Kidney tubule cell (primary cell): ENCODE data around the gene AMIGO1.
A peak's percentile ranks its signal among the peaks of the same experiment; 100 is the strongest.

Experiments
- DNase-seq: peaks from one replicate; pipeline ENCODE4 v3.0.0-alpha.2; 2018; ENCODE audit warnings: low spot score

Gene AMIGO1

DNA sequence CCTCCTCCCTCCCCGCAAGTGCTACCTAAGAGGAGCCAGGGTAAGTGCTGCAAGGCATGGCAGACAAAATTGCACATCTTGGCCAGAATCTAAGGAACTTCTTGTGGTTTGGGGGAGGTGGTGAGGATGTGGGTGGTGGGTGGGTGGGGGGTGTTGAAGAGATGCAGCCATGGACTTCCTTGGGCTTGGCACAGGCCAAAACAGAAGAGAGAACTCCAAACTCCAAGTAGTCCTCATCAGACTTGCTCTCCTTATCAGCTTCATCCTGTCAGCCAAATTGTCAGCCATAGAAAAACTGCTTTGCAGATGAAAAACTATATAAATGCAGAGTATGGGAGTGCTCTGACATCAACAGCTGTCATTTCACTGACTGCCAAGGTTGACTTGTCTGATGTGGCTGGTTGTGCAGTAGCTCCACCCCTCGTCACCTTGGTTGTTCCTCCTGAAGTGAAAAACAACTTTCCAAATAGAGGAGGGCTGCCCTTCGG is 7.1 kb downstream of the AMIGO1 start:
- no peak for DNase-seq

DNA sequence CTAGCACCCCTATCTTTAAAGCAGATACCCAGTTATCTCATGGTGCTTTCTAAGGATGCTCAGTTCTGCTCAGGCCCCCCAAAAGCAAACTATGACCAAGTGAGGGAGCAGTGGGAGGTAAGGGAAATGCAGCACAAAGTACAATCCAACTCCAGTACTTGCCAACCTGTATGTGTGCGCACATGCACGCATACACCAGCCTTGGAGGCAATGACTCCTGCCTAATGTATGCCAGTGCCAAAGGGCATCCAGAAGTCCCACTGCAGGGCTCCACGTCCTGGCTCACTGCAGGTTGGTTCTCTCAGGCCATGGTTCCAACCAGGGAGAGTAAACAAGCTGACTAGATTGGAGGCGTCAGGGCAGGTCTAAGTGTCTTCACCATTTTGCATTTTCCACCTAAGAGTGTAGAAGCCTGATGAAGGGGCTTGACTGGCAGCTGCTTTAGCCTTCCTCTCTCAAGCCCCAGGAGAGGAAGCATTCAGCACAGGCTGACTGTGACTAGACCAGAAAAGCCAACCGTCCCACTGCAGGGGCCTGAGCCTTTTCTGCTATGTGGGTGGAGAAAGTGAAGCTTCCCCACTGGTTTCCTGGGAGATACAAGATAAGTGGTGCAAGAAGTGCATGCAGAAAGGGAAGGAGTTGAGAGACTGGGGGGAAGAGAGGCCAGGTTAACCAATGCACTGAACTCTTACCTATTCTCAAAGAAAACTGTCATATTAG is 7.7 kb downstream of the AMIGO1 start:
- DNase-seq: no peak

DNA sequence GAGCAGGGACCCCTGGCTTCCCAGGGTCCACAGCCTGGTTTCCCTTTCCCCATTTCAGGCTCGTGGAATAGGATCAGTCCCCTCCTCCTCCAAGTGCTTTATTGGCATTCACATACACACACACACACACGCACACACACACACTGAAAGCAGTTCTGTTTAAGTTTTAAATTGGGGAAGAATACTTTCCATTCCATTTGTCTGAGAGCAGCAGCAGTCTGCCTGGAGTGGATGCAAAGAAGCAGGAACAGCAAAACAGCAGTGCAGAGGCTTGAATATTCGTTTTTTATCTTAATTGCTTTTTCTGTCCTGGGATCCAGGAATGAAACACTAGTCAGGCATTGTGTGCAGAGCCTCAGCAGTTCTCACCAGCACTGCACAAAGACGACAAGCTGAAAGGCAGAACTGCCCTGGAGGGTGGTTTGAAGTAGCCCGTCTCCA is 8.6 kb downstream of the AMIGO1 start:
- no peak for DNase-seq

DNA sequence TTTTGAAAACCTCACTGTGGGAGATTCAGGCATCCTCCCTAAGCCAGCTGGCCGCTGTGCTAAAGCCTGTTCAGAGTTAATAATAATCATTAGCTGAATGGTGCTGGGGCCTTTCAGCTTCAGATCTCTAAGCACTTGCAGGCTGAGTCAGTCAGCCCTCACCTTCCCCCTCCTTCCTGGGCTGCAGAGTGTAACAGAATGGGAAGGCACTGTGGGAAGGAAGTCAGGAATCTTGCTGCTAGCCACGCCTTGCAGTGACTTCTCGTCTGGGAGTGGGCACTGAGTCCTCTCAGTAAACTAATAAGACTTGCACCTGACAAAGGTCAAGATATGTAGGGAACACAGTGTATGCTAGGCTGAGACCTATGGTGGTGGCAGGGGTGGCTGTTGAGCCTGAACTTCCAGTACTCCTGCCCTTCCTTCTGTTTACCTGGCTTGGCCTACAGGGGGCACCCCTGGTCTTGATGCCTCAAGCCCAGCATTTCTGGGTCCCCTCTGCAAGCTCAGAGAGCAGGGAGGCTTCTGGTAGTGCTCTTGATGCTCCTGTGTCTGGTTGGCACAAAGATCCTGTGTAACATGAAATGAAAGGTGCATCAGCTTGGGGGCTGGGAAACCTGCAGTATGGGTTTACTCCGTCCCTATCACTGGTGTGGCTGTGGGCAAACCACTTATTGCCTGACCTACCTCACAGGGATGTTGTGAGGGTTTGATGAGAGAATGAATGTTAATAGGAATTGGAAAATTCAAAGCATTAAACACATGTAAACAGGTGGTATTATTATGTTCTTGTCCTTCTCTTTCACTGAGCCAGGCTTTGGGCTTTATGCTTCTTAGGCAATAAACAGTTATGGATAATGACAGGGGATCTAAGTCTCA is 9.6 kb downstream of the AMIGO1 start:
- peak; percentile 92 for DNase-seq

DNA sequence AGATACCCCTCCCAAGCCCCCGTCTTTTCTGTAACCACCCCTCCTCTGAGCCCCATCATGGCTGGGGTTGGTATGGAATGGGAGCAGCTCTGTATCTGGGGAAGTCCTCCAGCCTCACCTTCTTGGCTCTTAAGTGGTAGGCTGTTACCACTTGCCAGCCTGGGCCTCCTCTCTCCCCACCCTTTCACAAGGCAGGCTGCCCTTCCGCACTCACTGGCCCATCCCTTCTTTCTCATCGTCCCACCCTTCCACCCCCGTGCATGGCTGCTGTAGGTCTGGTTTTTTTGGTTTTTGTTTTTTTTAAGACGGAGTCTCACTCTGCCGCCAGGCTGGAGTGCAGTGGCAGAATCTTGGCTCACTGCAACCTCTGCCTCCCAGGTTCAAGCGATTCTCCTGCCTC is 10.4 kb downstream of the AMIGO1 start:
- DNase-seq: no peak

DNA sequence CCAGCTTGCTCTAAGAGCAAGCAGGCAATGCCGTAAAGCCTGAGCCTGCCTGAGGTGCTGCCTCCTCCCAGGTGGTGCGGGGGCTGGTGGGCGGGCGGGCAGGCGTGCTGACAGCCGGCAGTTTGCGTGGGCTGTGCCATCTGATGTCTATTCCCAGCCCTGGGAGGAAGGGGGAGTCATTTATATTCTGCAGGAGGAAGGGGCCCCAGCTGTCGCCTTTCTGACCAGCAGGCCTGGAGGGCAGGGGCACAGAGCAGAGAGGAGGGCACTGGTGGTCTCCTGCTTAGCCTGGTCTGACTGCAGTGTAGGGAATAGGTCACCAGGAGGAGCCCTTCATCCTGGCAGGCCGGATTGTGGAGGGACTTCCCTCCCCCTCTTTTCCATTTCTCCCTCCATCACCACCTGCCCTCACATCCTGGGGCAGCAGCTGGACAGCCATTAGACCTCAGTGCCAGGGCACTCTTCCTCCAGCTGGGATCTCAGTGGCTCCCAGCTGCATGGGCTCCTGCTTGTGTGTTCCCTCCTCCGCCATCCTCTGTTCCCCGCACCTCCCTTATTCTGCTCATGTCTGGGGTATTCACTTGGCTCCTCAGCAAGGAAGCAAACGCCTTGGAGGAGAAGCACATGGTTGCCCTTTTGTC is 11.2 kb downstream of the AMIGO1 start:
- peak; percentile 50 for DNase-seq

DNA sequence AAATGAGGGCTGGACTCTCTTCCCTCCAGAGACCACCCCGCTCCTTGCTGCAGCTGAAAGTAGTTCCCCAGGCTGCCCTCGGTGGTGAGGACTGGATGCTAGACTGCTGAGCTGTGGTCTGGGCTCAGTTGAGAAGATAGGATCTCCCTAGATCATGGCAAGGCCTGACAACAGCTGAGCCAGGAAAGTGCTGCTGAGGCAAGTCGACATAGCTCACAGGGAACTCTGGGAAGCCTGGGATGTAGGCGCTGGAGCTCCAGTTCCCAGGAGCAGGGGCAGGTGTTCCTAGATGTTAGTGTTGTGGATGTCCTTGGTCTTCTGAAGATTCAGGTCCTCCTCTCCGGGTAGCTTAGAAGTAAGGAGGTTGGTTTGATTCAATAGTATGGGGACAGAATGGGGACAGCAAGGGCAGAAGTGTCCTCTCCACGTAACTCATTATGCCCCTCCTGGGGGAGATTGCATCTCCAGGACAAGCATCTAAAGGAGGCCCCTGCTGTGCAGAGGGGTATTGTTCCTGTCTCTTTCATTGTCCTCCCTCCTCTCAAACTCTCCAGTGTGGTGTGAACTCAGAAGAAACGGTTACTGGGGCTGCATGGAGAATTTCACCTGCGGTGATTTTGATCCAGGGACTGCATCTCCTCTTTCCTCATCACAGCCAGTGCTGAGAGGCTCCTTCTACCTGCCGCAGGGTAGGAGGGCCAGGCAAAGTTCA is 11.9 kb downstream of the AMIGO1 start:
- no peak for DNase-seq

DNA sequence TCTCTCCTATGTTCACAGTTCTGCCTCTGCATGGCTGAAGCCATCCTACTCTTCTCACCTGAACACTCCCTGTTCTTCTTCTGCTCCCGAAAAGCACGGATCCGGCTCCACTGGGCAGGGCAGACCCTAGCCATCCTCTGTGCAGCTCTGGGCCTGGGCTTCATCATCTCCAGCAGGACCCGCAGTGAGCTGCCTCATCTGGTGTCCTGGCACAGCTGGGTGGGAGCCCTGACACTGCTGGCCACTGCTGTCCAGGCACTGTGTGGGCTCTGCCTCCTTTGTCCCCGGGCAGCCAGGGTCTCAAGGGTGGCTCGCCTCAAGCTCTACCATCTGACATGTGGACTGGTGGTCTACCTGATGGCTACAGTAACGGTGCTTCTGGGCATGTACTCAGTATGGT is 13.8 kb downstream of the AMIGO1 start:
- DNase-seq: no peak

DNA sequence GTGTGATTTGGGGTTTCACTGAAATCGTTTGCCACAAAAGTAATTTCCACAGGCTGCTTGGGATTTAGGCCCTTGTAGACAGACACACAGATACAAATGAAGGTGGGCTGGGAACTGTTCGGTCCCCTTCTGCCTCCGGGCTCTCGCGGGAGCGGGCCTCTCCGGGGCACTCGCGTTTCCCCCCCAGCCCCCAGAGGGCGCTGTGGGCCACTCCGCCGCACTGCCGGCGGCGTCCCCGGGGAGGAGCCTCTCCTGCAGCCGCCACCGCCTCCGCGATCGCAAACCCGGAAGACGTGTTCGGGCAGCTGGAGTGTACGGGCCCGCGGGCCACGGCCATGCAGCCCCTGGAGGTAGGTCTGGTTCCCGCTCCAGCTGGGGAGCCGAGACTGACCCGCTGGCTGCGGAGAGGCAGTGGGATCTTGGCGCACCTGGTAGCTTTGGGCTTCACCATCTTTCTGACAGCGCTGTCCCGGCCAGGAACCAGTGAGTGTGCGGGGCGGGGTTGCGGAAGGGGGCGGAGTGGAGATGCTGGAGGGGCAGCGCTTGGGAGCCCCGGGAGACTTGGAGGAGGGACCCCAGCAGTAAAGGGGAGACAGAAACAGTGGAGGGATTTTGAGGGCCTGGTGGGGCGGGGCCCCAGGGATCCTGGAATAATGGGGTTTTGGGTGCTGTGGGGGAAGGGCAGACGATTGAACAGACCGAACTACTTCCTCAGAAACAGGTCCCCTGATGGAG is 15.6 kb downstream of the AMIGO1 start, which contains the start of gene CYB561D1:
Gene CYB561D1 (plus strand): TSS at position 290 of the 735 bp plus-strand sequence. CDS start 46 bp downstream, at position 336.
- peak; percentile 89 for DNase-seq

DNA sequence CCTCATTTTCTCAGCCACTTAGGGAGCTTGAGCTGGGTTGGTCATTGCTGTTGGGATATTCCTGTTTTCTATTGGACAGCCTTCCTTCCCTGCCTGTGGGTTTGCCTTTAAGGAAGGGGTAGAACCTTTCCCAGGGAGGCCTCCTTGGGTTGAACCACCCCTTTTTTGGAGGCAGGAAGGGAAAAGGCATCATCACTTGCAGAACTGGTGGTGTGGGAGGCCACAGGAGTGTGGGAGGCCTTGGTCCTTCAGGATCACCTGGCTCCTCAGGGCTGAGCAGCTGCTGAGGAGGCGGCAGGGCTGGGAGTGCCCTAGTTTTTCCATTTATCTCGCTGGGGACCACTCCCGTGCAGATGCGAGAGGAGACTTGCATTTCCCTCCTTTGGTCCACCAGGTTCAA is 16.3 kb downstream of the AMIGO1 start:
- DNase-seq: no peak

DNA sequence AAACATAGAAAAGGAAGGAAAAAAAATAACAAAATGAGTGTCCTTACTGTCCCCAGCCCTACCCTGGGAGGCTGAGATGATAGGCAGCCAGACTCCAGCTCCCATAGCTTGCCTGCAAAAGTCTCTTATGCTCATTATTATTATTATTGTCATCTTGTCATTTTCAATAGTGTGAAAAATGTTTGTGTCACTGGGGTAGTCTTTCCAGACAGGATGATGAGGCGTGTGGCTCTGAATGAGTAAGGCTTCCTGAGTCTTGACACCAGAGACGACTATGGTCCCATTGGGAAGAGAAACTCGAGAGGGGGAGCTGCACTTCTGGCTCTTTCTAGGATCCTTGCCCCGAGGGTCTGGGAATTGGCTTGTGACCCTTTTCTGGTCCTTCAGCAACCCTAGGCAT is 16.7 kb downstream of the AMIGO1 start:
- DNase-seq: no peak

DNA sequence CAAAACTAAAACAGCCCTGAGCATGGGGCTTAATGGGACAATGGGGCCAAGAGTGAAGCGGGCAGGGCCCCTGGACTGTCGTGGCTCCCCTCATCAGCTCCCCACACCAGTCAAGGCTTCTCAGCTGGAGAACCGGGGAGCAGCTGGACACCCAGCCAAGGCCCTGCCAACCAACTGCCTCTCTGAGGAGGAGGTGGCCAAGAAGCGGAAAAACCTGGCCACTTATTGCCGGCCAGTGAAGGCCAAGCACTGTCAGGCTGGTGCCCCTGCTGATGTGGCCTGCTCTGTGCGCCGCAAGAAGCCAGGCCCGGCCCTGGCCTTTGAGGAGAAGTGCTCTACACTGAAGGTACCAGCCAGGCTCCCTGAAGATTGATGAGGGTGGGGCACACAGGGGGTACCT is 18.2 kb downstream of the AMIGO1 start:
- DNase-seq: no peak

DNA sequence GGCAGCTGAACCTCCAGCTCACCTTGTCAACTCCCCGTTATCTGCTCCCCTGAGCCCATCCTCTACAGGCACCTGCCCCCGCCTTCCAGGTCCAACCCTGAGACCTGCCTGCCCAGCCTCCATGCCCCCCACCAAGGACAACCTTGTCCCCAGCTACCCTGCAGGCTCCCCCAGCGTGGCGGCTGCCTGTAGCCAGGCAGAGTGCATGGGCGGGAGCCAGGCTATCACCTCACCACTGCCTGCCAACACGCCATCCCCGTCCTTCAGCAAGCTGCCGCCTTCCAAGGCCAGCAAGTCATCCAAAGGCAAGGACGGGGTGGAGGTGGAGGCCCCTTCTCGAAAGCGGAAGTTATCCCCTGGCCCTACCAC is 18.6 kb downstream of the AMIGO1 start:
- DNase-seq: no peak

DNA sequence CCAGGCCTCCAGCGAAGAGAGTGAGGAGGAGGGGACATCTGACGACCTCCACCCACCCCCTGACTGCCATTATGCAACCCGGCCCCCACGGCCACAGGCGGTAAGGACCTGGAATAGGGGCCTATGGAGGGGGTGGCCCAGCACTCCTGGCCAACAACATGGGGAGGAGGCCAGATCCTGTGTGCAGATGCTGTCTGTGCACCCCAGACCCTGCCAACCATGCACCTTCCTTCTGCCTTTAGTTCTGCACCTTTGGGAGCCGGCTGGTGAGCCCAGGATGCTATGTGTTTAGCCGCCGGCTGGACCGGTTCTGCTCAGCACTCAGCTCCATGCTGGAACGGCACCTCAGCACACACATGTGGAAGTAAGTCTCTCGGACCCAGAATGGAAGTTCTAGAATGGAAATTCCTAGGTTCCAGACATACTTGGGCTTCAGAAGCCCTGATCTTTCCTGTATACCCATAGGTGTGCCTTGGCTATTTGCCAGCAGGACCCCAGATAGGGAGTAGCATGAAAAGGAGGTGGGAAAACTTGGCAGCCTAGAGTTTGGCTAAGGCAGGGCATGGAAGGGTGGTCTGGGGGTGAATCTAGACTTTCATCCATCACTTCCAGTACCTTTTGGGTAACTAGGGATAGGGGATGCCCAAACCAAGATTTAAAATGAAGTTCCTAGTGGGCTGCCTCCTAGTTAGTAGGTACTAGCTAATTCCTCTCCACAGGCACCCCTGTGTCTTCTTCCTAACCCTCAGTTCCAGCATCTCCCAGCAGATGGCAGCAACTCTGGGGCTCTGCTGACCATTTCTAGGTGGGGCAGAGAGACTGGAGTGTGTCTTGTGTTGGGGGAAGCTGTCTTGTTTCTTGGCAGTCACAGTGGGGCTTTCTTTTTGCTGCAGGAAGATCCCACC is 19.2 kb downstream of the AMIGO1 start:
- DNase-seq: peak; percentile 64

DNA sequence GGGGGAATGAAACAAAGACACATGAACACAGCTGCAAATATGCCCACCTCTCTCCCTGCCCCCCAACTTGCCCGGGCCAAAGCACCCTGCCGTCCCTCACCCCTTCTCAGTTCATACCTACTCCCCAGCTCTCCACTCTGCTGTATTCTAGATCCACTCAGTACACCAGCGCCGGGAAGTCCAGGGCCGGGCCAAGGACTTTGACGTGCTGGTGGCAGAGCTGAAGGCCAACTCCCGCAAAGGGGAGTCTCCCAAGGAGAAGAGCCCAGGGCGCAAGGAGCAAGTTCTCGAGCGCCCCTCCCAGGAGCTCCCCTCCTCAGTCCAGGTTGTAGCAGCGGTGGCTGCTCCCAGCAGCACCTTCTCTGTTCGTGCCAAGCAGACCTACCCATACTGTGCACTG is 20.8 kb downstream of the AMIGO1 start:
- DNase-seq: no peak

DNA sequence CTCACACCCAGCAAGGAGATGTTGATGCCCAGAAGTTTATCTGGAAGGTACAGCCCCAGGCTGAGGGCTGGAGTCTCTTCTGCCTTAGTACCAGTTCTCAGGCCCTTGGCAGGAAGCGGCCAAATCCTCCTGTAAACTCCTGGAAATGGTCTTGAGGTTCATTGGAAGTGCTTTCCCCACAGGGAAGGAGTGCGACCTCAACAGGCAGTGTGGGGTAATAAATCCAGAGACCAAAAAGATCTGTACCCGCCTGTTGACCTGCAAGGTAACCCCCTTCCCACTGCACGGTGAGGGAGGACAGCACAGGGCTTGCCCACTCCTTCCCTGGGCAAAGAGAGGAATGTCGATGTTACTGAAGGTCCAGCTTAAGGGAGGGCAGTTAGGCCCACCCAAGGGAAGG is 21.3 kb downstream of the AMIGO1 start:
- no peak for DNase-seq

DNA sequence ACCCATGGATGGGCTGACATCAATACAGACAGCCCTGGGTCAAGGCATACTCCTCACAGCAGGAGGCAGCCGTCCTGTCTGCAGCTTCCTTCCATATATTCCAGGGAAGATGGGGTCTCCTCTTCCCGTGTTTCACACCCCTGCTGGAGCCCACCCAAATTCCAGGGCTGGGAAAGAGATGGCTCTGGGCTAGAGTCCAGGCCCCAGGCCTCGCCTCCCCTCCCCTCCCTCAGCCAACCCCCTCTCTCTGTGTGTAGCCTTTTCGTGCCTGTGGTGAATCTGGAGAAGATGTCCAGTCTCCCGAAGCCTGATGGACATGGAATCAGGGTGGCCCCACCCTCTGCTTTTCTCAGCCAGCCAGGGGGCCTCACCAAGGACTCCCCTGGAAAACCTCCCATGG is 22.3 kb downstream of the AMIGO1 start:
- DNase-seq: no peak

DNA sequence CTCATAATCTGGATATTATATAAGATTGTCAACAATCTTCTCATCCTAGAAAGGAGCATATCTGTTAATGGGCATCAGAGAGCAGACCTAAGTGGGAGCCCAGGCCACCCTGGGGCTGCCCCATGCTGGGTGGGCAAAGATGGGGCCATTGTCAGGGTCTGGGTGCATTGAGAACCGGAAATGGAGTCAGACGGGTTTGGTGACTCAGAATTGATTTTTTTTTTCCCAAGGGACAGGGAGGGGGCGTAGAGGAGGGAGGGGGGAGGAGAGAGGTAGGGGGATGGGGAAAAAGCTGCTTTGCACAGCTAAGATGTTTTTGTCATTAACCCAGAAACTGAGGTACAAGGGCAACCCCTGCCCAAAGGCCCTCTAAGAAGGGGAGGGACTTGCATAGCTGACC is 24.5 kb downstream of the AMIGO1 start:
- no peak for DNase-seq

DNA sequence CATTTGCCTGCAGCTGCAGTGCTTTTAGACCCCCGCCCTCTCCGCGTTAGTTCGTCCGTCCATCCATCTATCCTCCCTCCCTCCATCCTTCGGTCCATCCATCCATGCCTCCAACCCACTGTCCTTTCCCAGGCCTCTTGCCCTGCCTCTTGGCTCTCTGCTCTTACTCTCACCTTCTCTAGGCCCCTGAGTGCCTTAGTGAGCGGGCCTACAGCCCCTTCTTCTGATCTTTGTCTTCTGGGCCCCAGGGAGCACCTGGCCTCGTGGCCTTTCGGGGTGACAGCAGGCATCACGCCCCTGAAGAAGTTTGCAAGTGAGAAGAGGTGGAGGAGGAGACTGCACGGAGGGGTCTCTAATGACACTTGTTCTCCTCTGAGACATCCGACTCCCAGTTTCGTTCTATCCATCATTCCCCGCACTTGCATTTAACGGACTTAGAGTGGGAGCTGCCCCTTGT is 25.0 kb downstream of the AMIGO1 start:
- DNase-seq: no peak
